Neural progenitor cell (in vitro differentiated cells): ENCODE results near the gene NF2.

ENCODE experiments used
- EZH2phosphoT487 ChIP-seq: fragments of 200-600 bp; sonication (generic); IDR thresholded peaks from 2 replicates; pipeline ENCODE4 v1.6.1; 2017; ENCODE audit warnings: antibody characterized with exemption
- TF ChIP-seq, protein P1 (sequence below): fragments of 200-600 bp; sonication (generic); IDR thresholded peaks from 2 replicates; pipeline ENCODE4 v1.5.1; 2017; ENCODE audit warnings: antibody characterized with exemption, mild to moderate bottlenecking

DNA sequence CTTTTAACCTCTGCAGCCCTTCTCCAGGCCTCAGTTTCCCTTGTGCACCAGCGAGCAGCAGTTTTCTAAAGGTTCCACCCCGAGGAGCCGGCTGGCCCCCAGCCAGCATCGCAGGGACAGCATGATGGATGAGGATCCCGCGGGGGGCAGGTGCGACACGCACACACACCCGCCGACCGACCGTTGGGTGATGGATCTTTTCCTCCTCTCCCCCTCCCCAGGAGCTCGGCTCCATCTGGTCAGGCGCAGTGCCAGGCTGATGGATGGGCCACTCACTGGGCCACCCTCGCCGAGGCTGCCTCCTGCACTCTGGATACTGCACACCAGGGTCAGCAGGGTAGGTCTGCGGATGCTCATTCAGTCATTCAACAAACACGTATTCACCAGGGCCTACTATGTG is 103.6 kb downstream of the NF2 start:
- TF ChIP-seq, protein P1, sequence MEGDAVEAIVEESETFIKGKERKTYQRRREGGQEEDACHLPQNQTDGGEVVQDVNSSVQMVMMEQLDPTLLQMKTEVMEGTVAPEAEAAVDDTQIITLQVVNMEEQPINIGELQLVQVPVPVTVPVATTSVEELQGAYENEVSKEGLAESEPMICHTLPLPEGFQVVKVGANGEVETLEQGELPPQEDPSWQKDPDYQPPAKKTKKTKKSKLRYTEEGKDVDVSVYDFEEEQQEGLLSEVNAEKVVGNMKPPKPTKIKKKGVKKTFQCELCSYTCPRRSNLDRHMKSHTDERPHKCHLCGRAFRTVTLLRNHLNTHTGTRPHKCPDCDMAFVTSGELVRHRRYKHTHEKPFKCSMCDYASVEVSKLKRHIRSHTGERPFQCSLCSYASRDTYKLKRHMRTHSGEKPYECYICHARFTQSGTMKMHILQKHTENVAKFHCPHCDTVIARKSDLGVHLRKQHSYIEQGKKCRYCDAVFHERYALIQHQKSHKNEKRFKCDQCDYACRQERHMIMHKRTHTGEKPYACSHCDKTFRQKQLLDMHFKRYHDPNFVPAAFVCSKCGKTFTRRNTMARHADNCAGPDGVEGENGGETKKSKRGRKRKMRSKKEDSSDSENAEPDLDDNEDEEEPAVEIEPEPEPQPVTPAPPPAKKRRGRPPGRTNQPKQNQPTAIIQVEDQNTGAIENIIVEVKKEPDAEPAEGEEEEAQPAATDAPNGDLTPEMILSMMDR, result no peak
- no peak for TF ChIP-seq EZH2phosphoT487
